DOHH2 (cell line): ENCODE data around the gene RCOR1.

Experiments used
- CTCF ChIP-seq: fragments of 200-600 bp; sonication (generic); IDR thresholded peaks from one replicate; pipeline ENCODE4 v1.5.1; 2014; ENCODE audit warnings: antibody characterized with exemption, mild to moderate bottlenecking, low read depth, low read length; ENCODE audit not compliant: poor library complexity, severe bottlenecking
- EZH2phosphoT487 ChIP-seq: fragments of 200-600 bp; sonication (generic); IDR thresholded peaks from 2 replicates; pipeline ENCODE4 v1.6.1; 2017; ENCODE audit warnings: borderline replicate concordance, mild to moderate bottlenecking, antibody characterized with exemption, low read length, moderate library complexity, mixed read lengths

- no peak for TF ChIP-seq CTCF
- no peak for TF ChIP-seq EZH2phosphoT487
Observed at GRCh38 chr14:102693006-102693755, 100.7 kb downstream of the RCOR1 start.
